Osteoblast (primary cell): Measurements from ENCODE around the gene MNX1. TPM values are rescaled to one million over a fixed set of nuclear protein-coding genes. Genes with fewer than 3 reads are reported as not detected.

Experiments used
- DNase-seq: peaks from one replicate; pipeline ENCODE4 v3.0.0; 2011; ENCODE audit warnings: low spot score, mixed read lengths; ENCODE audit not compliant: insufficient read length; ENCODE audit errors: missing footprints
- H2AFZ ChIP-seq: 2 replicates; pipeline ENCODE4 v1.6.0; 2011; ENCODE audit warnings: mild to moderate bottlenecking, low read length
- H3K27ac ChIP-seq: 2 replicates; pipeline ENCODE4 v1.5.1; 2011; ENCODE audit warnings: mild to moderate bottlenecking, low read depth, low read length, moderate library complexity
- H3K27me3 ChIP-seq: 2 replicates; pipeline ENCODE4 v1.6.0; 2012; ENCODE audit warnings: mild to moderate bottlenecking, control low read depth, inconsistent platforms, low read length, moderate library complexity; ENCODE audit not compliant: insufficient read depth
- H3K36me3 ChIP-seq: 2 replicates; pipeline ENCODE4 v1.5.1; 2011; ENCODE audit warnings: mild to moderate bottlenecking, low read length, control low read depth, moderate library complexity; ENCODE audit not compliant: insufficient read depth
- H3K4me1 ChIP-seq: 2 replicates; pipeline ENCODE4 v1.5.1; 2011; ENCODE audit warnings: mild to moderate bottlenecking, low read length, control low read depth, moderate library complexity; ENCODE audit not compliant: insufficient read depth
- H3K4me2 ChIP-seq: 2 replicates; pipeline ENCODE4 v1.6.0; 2011; ENCODE audit warnings: mild to moderate bottlenecking, low read length; ENCODE audit not compliant: insufficient read depth
- H3K4me3 ChIP-seq: fragments of 200-600 bp; sonication (generic); 3 replicates; pipeline ENCODE4 v1.5.1; 2012; ENCODE audit warnings: mild to moderate bottlenecking, low read length, inconsistent platforms; ENCODE audit not compliant: insufficient read depth
- H3K79me2 ChIP-seq: 2 replicates; pipeline ENCODE4 v1.6.0; 2012; ENCODE audit warnings: mild to moderate bottlenecking, low read length, control low read depth, inconsistent platforms; ENCODE audit not compliant: insufficient read depth
- H3K9me3 ChIP-seq: 2 replicates; pipeline ENCODE4 v1.5.1; 2011; ENCODE audit warnings: low read depth, low read length, control low read depth
- H4K20me1 ChIP-seq: 2 replicates; pipeline ENCODE4 v1.6.0; 2012; ENCODE audit warnings: mild to moderate bottlenecking, low read length, control low read depth; ENCODE audit not compliant: insufficient read depth
- total RNA-seq: library from RNA; depleted of rRNA; stranded (reverse); fragments of >200 nt; gene quantifications from 2 replicates; pipeline ENCODE4 v1.2.3, GENCODE V29; 2012
- TF ChIP-seq, protein P1 (sequence below): IDR thresholded peaks from 2 replicates; pipeline ENCODE4 v1.5.1; 2011; ENCODE audit warnings: mild to moderate bottlenecking, low read depth, low read length, moderate library complexity; ENCODE audit errors: extremely low read depth

Gene MNX1
- total RNA-seq, 1 donor, result not detected

- peak; percentile 93 for DNase-seq
- Histone ChIP-seq H2AFZ (peak overlapping the region; percentile 51), H3K36me3 (no peaks in the 10 kb centered on the region), H3K79me2 (no peaks in the 10 kb centered on the region), H3K27me3 (peaks cover 3% of the 10 kb centered on the region), H3K4me1 (no peaks in the 10 kb centered on the region), H3K27ac (no peak overlapping the region), H3K9me3 (no peaks in the 10 kb centered on the region), H3K4me3 (peak overlapping the region; percentile 22), H4K20me1 (no peaks in the 10 kb centered on the region), H3K4me2 (peak overlapping the region; percentile 51)
- TF ChIP-seq, protein P1, sequence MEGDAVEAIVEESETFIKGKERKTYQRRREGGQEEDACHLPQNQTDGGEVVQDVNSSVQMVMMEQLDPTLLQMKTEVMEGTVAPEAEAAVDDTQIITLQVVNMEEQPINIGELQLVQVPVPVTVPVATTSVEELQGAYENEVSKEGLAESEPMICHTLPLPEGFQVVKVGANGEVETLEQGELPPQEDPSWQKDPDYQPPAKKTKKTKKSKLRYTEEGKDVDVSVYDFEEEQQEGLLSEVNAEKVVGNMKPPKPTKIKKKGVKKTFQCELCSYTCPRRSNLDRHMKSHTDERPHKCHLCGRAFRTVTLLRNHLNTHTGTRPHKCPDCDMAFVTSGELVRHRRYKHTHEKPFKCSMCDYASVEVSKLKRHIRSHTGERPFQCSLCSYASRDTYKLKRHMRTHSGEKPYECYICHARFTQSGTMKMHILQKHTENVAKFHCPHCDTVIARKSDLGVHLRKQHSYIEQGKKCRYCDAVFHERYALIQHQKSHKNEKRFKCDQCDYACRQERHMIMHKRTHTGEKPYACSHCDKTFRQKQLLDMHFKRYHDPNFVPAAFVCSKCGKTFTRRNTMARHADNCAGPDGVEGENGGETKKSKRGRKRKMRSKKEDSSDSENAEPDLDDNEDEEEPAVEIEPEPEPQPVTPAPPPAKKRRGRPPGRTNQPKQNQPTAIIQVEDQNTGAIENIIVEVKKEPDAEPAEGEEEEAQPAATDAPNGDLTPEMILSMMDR, result no peak
These were observed 33.3 kb upstream of the MNX1 start for GRCh38 chr7:157043745-157044144.

DNA sequence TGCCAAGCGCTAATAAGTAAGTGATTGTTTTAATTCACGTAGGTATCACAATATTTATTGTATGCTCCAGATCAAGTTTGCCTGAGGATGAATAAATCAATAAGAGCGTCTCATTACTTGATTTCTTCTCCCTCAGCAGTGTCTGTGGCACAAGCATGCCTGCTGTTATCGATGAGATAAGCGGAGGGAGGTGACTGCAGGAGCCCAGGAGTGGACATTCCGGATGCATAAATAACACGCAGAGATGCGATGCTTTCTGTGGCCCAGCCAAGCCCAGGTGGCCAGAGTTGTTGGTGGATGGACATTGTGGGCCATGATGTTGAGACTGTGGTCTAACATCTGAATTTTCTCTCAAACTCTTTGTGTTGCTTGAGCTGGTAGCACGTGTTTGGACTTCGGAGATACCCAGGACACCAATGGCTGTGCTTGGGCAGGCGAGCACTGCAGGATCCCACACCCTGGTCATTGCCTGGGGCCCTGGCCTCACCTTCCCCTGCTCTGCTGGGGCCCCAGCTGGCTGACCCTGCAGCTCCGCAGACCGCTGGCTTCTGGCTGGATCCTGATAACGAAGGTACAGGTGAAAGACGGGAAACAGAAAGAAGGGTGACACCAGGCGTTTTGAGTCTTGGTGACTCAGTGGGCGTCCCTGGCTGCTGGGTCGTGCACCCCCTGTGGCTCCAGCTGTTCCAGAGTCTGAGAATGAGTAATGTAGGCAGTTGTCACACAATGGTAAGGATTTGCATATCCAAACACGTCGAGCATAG, 31.2 kb upstream of the MNX1 start:
- DNase-seq, result no peak
- H3K36me3 ChIP-seq, result no peaks in the 10 kb centered on the region
- H3K4me1 ChIP-seq, result no peaks in the 10 kb centered on the region
- H3K4me2 ChIP-seq, result no peak overlapping the region
- no peaks in the 10 kb centered on the region for H4K20me1 ChIP-seq
- TF ChIP-seq, protein P1, result no peak
- no peak overlapping the region for H3K4me3 ChIP-seq
- no peaks in the 10 kb centered on the region for H3K79me2 ChIP-seq
- no peak overlapping the region for H2AFZ ChIP-seq
- no peak overlapping the region for H3K27ac ChIP-seq
- H3K9me3 ChIP-seq, result no peaks in the 10 kb centered on the region
- H3K27me3 ChIP-seq, result no peaks in the 10 kb centered on the region

- Histone ChIP-seq H3K9me3 (no peaks in the 10 kb centered on the region), H3K36me3 (no peaks in the 10 kb centered on the region), H2AFZ (no peak overlapping the region), H3K4me2 (no peak overlapping the region), H3K79me2 (no peaks in the 10 kb centered on the region), H4K20me1 (no peaks in the 10 kb centered on the region), H3K4me1 (no peaks in the 10 kb centered on the region), H3K27ac (no peak overlapping the region), H3K27me3 (no peaks in the 10 kb centered on the region), H3K4me3 (no peak overlapping the region)
- TF ChIP-seq, protein P1, result no peak
- no peak for DNase-seq
These were observed 30.5 kb upstream of the MNX1 start for GRCh38 chr7:157041004-157041403.

- no peaks in the 10 kb centered on the region for H3K4me1 ChIP-seq
- H3K27ac ChIP-seq, result no peak overlapping the region
- no peaks in the 10 kb centered on the region for H3K27me3 ChIP-seq
- H2AFZ ChIP-seq, result no peak overlapping the region
- H3K36me3 ChIP-seq, result no peaks in the 10 kb centered on the region
- no peak for DNase-seq
- no peaks in the 10 kb centered on the region for H3K79me2 ChIP-seq
- H3K4me3 ChIP-seq, result no peak overlapping the region
- H3K4me2 ChIP-seq, result no peak overlapping the region
- H3K9me3 ChIP-seq, result no peaks in the 10 kb centered on the region
- TF ChIP-seq, protein P1, result no peak
- H4K20me1 ChIP-seq, result no peaks in the 10 kb centered on the region
These were observed 27.2 kb upstream of the MNX1 start for GRCh38 chr7:157037635-157038034.
